Epithelial cell of prostate (primary cell): ENCODE measurements around the gene C1orf52.

ENCODE experiments used
- DNase-seq: peaks from one replicate; pipeline ENCODE4 v3.0.0-alpha.2; 2011; ENCODE audit warnings: low read depth, low spot score
- H3K27ac ChIP-seq: fragments of 450-650 bp; 2 replicates; pipeline ENCODE4 v1.5.1; 2017; ENCODE audit warnings: mild to moderate bottlenecking

The C1orf52 gene

GRCh38 chr1:85201340-85202091 lies 57.9 kb downstream of the C1orf52 start:
- H3K27ac ChIP-seq: peak overlapping the region; percentile 66
- no peak for DNase-seq

GRCh38 chr1:85200463-85201339 lies 58.8 kb downstream of the C1orf52 start, which contains the start of gene SYDE2:
Gene SYDE2 (minus strand): TSS chr1:85201016. CDS start chr1:85200996, 20 bp downstream.
- no peak for DNase-seq
- peak within 1 kb of the TSS; percentile 66 for H3K27ac ChIP-seq
